Karpas-422 (cell line): ENCODE measurements around the gene BATF3. TPM values are rescaled to one million over a fixed set of nuclear protein-coding genes. Genes with fewer than 3 reads are reported as not detected.

ENCODE experiments used
- DNase-seq: peaks from one replicate; pipeline ENCODE4 v3.0.0-alpha.2; 2015
- H2AFZ ChIP-seq: fragments of 200-600 bp; sonication (generic); 2 replicates; pipeline ENCODE4 v1.6.1; 2014; ENCODE audit warnings: antibody characterized with exemption, low read length, mixed read lengths
- H3K27ac ChIP-seq: fragments of 200-600 bp; sonication (generic); 2 replicates; pipeline ENCODE4 v1.5.1; 2014; ENCODE audit warnings: mild to moderate bottlenecking, low read length, moderate library complexity
- H3K27me3 ChIP-seq: fragments of 200-600 bp; sonication (generic); 2 replicates; pipeline ENCODE4 v1.6.1; 2014; ENCODE audit warnings: low read length, mixed read lengths
- H3K36me3 ChIP-seq: fragments of 200-600 bp; sonication (generic); 2 replicates; pipeline ENCODE4 v1.6.1; 2014; ENCODE audit warnings: low read length, mixed read lengths; ENCODE audit not compliant: insufficient read depth
- H3K4me1 ChIP-seq: fragments of 200-600 bp; sonication (generic); 2 replicates; pipeline ENCODE4 v1.6.1; 2014; ENCODE audit warnings: mild to moderate bottlenecking, low read length, mixed read lengths
- H3K4me2 ChIP-seq: fragments of 200-600 bp; sonication (generic); 2 replicates; pipeline ENCODE4 v1.6.1; 2014; ENCODE audit warnings: low read length, low read depth, mild to moderate bottlenecking; ENCODE audit not compliant: poor library complexity, severe bottlenecking
- H3K4me3 ChIP-seq: fragments of 200-600 bp; sonication (generic); 2 replicates; pipeline ENCODE4 v1.5.1; 2014; ENCODE audit warnings: mild to moderate bottlenecking, antibody characterized with exemption, low read length, mixed read lengths
- H3K79me2 ChIP-seq: fragments of 200-600 bp; sonication (generic); 2 replicates; pipeline ENCODE4 v1.6.1; 2014; ENCODE audit warnings: mild to moderate bottlenecking, low read length, mixed read lengths
- H3K9ac ChIP-seq: fragments of 200-600 bp; sonication (generic); 2 replicates; pipeline ENCODE4 v1.6.0; 2014; ENCODE audit warnings: low read length
- H3K9me2 ChIP-seq: fragments of 200-600 bp; sonication (generic), shearing (Covaris generic); replicated peaks from 2 replicates; pipeline ENCODE4 v1.6.0; 2014; ENCODE audit warnings: mild to moderate bottlenecking, low read length, moderate library complexity; ENCODE audit not compliant: insufficient read depth
- H3K9me3 ChIP-seq: fragments of 300-700, 200-600 bp; sonication (generic); 2 replicates; pipeline ENCODE4 v1.6.1; 2014; ENCODE audit warnings: low read length, mixed read lengths
- H4K20me1 ChIP-seq: fragments of 200-600 bp; sonication (generic); 2 replicates; pipeline ENCODE4 v1.6.1; 2014; ENCODE audit warnings: mild to moderate bottlenecking, antibody characterized with exemption, low read length, low read depth; ENCODE audit not compliant: insufficient read depth
- total RNA-seq: library from RNA; depleted of rRNA; stranded (reverse); fragments of >200 nt; shearing (Covaris generic); gene quantifications from 2 replicates; pipeline ENCODE4 v1.2.3, GENCODE V29; 2014; ENCODE audit warnings: low replicate concordance

BATF3 gene
- total RNA-seq, 1 experiment from 2014 or later: 7.7 TPM

GRCh38 chr1:212674872-212675271, 24.8 kb downstream of the BATF3 start:
- Histone ChIP-seq H3K4me3 (no peak overlapping the region), H3K27ac (no peak overlapping the region), H3K9me2 (no peaks in the 10 kb centered on the region)

GRCh38 chr1:212671342-212672031, 28.2 kb downstream of the BATF3 start:
- peak; percentile 61 for DNase-seq
- Histone ChIP-seq H3K27me3 (no peaks in the 10 kb centered on the region), H3K9ac (no peak overlapping the region), H4K20me1 (no peaks in the 10 kb centered on the region), H2AFZ (no peak overlapping the region), H3K79me2 (no peaks in the 10 kb centered on the region), H3K9me3 (no peaks in the 10 kb centered on the region), H3K4me1 (peaks cover 17% of the 10 kb centered on the region), H3K9me2 (no peaks in the 10 kb centered on the region), H3K36me3 (no peaks in the 10 kb centered on the region), H3K4me3 (no peak overlapping the region), H3K27ac (no peak overlapping the region), H3K4me2 (peak overlapping the region; percentile 23)

More at GRCh38 chr1:212674872-212675271, 24.8 kb downstream of the BATF3 start:
- H3K9ac ChIP-seq: no peak overlapping the region
- no peak overlapping the region for H2AFZ ChIP-seq
- H3K9me3 ChIP-seq: no peaks in the 10 kb centered on the region
- no peaks in the 10 kb centered on the region for H3K27me3 ChIP-seq
- H3K36me3 ChIP-seq: no peaks in the 10 kb centered on the region
- DNase-seq: no peak
- H3K4me1 ChIP-seq: peaks cover 10% of the 10 kb centered on the region
- H3K4me2 ChIP-seq: no peak overlapping the region
- no peaks in the 10 kb centered on the region for H4K20me1 ChIP-seq
- no peaks in the 10 kb centered on the region for H3K79me2 ChIP-seq

- H2AFZ ChIP-seq: no peak overlapping the region
- peaks cover 17% of the 10 kb centered on the region for H3K4me1 ChIP-seq
- no peak overlapping the region for H3K4me2 ChIP-seq
Measured at GRCh38 chr1:212670882-212671281, 28.8 kb downstream of the BATF3 start.

GRCh38 chr1:212670301-212670700, 29.3 kb downstream of the BATF3 start:
- no peaks in the 10 kb centered on the region for H3K36me3 ChIP-seq
- H3K27me3 ChIP-seq: no peaks in the 10 kb centered on the region
- no peak overlapping the region for H3K9ac ChIP-seq
- H3K4me2 ChIP-seq: no peak overlapping the region
- H2AFZ ChIP-seq: no peak overlapping the region
- peaks cover 22% of the 10 kb centered on the region for H3K4me1 ChIP-seq
- H3K9me2 ChIP-seq: no peaks in the 10 kb centered on the region
- no peak overlapping the region for H3K4me3 ChIP-seq
- peaks cover 5% of the 10 kb centered on the region; the same call in 1 of the 2 replicates for H4K20me1 ChIP-seq
- H3K9me3 ChIP-seq: no peaks in the 10 kb centered on the region
- no peaks in the 10 kb centered on the region for H3K79me2 ChIP-seq
- no peak overlapping the region for H3K27ac ChIP-seq
- no peak for DNase-seq

More at GRCh38 chr1:212670882-212671281, 28.8 kb downstream of the BATF3 start:
- no peaks in the 10 kb centered on the region for H3K9me2 ChIP-seq
- H3K27ac ChIP-seq: no peak overlapping the region
- DNase-seq: no peak
- no peaks in the 10 kb centered on the region for H3K9me3 ChIP-seq
- no peaks in the 10 kb centered on the region for H3K27me3 ChIP-seq
- H4K20me1 ChIP-seq: peaks cover 5% of the 10 kb centered on the region; the same call in 1 of the 2 replicates
- H3K4me3 ChIP-seq: no peak overlapping the region
- H3K36me3 ChIP-seq: no peaks in the 10 kb centered on the region
- no peaks in the 10 kb centered on the region for H3K79me2 ChIP-seq
- no peak overlapping the region for H3K9ac ChIP-seq

- H3K79me2 ChIP-seq: no peaks in the 10 kb centered on the region
- no peaks in the 10 kb centered on the region for H3K9me2 ChIP-seq
- no peak overlapping the region for H3K9ac ChIP-seq
- H3K36me3 ChIP-seq: no peaks in the 10 kb centered on the region
- no peak overlapping the region for H2AFZ ChIP-seq
- no peak overlapping the region for H3K27ac ChIP-seq
- DNase-seq: no peak
- no peaks in the 10 kb centered on the region for H3K9me3 ChIP-seq
- no peak overlapping the region for H3K4me3 ChIP-seq
- no peak overlapping the region for H3K4me2 ChIP-seq
- H4K20me1 ChIP-seq: peaks cover 5% of the 10 kb centered on the region; the same call in 1 of the 2 replicates
- H3K27me3 ChIP-seq: no peaks in the 10 kb centered on the region
- H3K4me1 ChIP-seq: peaks cover 23% of the 10 kb centered on the region
Measured at GRCh38 chr1:212669600-212669999, 30.0 kb downstream of the BATF3 start.

- Histone ChIP-seq H3K4me3 (no peak overlapping the region), H2AFZ (no peak overlapping the region), H3K27ac (no peak overlapping the region), H3K36me3 (no peaks in the 10 kb centered on the region), H3K9me2 (no peaks in the 10 kb centered on the region), H3K79me2 (no peaks in the 10 kb centered on the region), H3K9me3 (no peaks in the 10 kb centered on the region), H4K20me1 (peaks cover 5% of the 10 kb centered on the region; the same call in 1 of the 2 replicates), H3K4me1 (peaks cover 23% of the 10 kb centered on the region), H3K9ac (no peak overlapping the region), H3K27me3 (no peaks in the 10 kb centered on the region), H3K4me2 (no peak overlapping the region)
- DNase-seq: peak; percentile 52
Measured at GRCh38 chr1:212669102-212669501, 30.5 kb downstream of the BATF3 start.

- H3K27me3 ChIP-seq: no peaks in the 10 kb centered on the region
- no peak overlapping the region for H3K4me2 ChIP-seq
- H3K4me1 ChIP-seq: peaks cover 23% of the 10 kb centered on the region
- no peak overlapping the region for H3K27ac ChIP-seq
- no peaks in the 10 kb centered on the region for H3K36me3 ChIP-seq
- H3K4me3 ChIP-seq: no peak overlapping the region
- no peaks in the 10 kb centered on the region for H3K79me2 ChIP-seq
- no peak for DNase-seq
- peaks cover 5% of the 10 kb centered on the region; the same call in 1 of the 2 replicates for H4K20me1 ChIP-seq
- no peaks in the 10 kb centered on the region for H3K9me2 ChIP-seq
- H2AFZ ChIP-seq: no peak overlapping the region
- H3K9ac ChIP-seq: no peak overlapping the region
- H3K9me3 ChIP-seq: no peaks in the 10 kb centered on the region
Measured at GRCh38 chr1:212668477-212668876, 31.2 kb downstream of the BATF3 start.

- DNase-seq: peak; percentile 77
- Histone ChIP-seq H3K79me2 (no peaks in the 10 kb centered on the region), H2AFZ (no peak overlapping the region), H3K27ac (no peak overlapping the region), H3K4me1 (peaks cover 23% of the 10 kb centered on the region), H3K9me3 (no peaks in the 10 kb centered on the region), H3K4me2 (no peak overlapping the region), H3K9me2 (no peaks in the 10 kb centered on the region), H4K20me1 (peaks cover 5% of the 10 kb centered on the region; the same call in 1 of the 2 replicates), H3K4me3 (no peak overlapping the region), H3K27me3 (no peaks in the 10 kb centered on the region), H3K9ac (no peak overlapping the region), H3K36me3 (no peaks in the 10 kb centered on the region)
Measured at GRCh38 chr1:212667223-212668139, 32.2 kb downstream of the BATF3 start.
